ENCODE data around the gene WDR82. TPM values are rescaled to one million over a fixed set of nuclear protein-coding genes. Genes with fewer than 3 reads are reported as not detected.

Gene WDR82
- total and polyA plus RNA-seq, 2 of the 8 experiments (the other 6 are each of a cell fraction or from before 2014, with no cell fraction given): 33.5 to 82.7 TPM

DNA sequence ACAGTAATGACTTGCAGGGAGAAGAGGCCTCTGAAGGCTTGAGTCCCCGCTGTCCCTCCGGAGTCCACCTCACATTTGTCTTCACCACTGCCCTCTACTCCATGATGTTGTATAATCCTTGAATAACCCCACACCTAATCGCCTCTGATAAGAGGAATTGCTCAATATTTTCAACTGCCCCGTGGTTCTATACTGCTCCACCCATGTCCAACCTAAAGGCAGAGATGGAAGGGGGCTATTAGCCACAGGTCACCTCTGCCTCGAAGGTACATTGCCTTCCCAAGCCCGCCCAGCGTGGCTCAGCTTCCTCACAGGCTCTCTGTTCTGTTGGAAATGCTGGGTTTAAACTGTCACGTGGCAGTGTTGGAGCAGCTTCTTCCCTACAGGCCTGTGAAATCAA, 65.4 kb downstream of the WDR82 start:
- Histone ChIP-seq H3K18ac (ENCODE audit: extremely low read depth, low read length) (no peak overlapping the region), H2BK120ac (replicated peaks; ENCODE audit: low read depth, low read length) (no peak overlapping the region), H3K4me3 (ENCODE audit: extremely low read depth in 1 of 4, insufficient read depth in 2 of 4, low read depth in 3 of 4, low read length in 4 of 4) (no peak overlapping the region), H4K20me1 (replicated peaks in 1 of 2; ENCODE audit: control insufficient read depth in 1 of 2, insufficient read depth in 2 of 2, low read length in 2 of 2) (peaks cover 0 to 7% of the 10 kb centered on the region in 2 experiments), H2BK20ac (ENCODE audit: low read length) (no peak overlapping the region), H3K14ac (ENCODE audit: insufficient read length) (no peak overlapping the region), H3K9ac (replicated peaks in 1 of 4; ENCODE audit: extremely low read depth in 1 of 4, low read depth in 3 of 4, low read length in 3 of 4) (no peak overlapping the region), H4K5ac (ENCODE audit: insufficient read length, low read depth, low read length) (no peak overlapping the region), H2BK12ac (ENCODE audit: low read depth, low read length) (no peak overlapping the region), H4K91ac (replicated peaks; ENCODE audit: insufficient read length, low read length) (no peak overlapping the region), H3K27me3 (replicated peaks in 1 of 4; ENCODE audit: control insufficient read depth in 3 of 4, extremely low read depth in 1 of 4, insufficient read depth in 3 of 4, low read length in 3 of 4) (no peaks in the 10 kb centered on the region), H2AK5ac (ENCODE audit: low read depth, low read length) (no peak overlapping the region), H3K23ac (ENCODE audit: insufficient read length) (no peak overlapping the region), H2BK5ac (ENCODE audit: low read depth, low read length) (no peak overlapping the region), H3K27ac (ENCODE audit: low read depth, low read length) (no peak overlapping the region), H3K4me1 (replicated peaks in 1 of 4; ENCODE audit: control insufficient read depth in 3 of 4, insufficient read depth in 4 of 4, low read length in 3 of 4) (no peaks in the 10 kb centered on the region; a peak in 1 of 7 replicates), H3K23me2 (ENCODE audit: low read depth, low read length) (no peaks in the 10 kb centered on the region), H3K79me2 (ENCODE audit: control insufficient read depth in 1 of 2, insufficient read depth in 2 of 2, low read length in 2 of 2) (no peaks in the 10 kb centered on the region), H3K4me2 (ENCODE audit: insufficient read depth in 1 of 2, low read depth in 2 of 2, low read length in 2 of 2) (no peak overlapping the region), H3K56ac (replicated peaks; ENCODE audit: insufficient read length, low read depth, low read length) (no peak overlapping the region), H3K79me1 (ENCODE audit: low read depth, low read length) (no peaks in the 10 kb centered on the region), H3K4ac (replicated peaks; ENCODE audit: insufficient read length, low read depth, low read length) (no peak overlapping the region), H2AFZ (ENCODE audit: low read length) (no peak overlapping the region), H2BK15ac (ENCODE audit: low read length) (no peak overlapping the region), H3K36me3 (ENCODE audit: control insufficient read depth in 2 of 4, insufficient read depth in 4 of 4, low read length in 3 of 4) (peaks cover 18 to 72% (median 58%) of the 10 kb centered on the region in 4 experiments; a peak in 7 of 8 replicates), H4K8ac (ENCODE audit: extremely low read depth, insufficient read depth, low read length) (no peak overlapping the region), H3K9me3 (ENCODE audit: insufficient read depth in 2 of 2, low read depth in 1 of 2, low read length in 1 of 2) (no peaks in the 10 kb centered on the region)
- FAIRE-seq: no peak
- WGBS, 2 experiments (ENCODE audit: extremely low coverage in 1 of 2, insufficient coverage in 1 of 2, insufficient read length in 1 of 2, insufficient replicate concordance in 2 of 2, low coverage in 1 of 2, low lambda C conversion rate in 2 of 2, missing lambda C conversion rate in 1 of 2): 74% methylated on average over 8 of the region's 8 CpGs; no CpG with 5 or more reads in 1 of the 2 experiments
- POLR2A ChIA-PET (ENCODE audit: partially characterized antibody): interaction anchor here (0.7 to 0.9 kb wide), 2 partner anchors 36 to 66 kb away, joined by 3 to 4 read pairs; no protein-coding TSS in a partner anchor
- CTCF ChIA-PET (ENCODE audit: partially characterized antibody): interaction anchor here (1.3 to 20.4 kb wide), 3 partner anchors 8 to 22 kb away, joined by 4 to 336 read pairs (median 52); partner anchors contain the start of genes TLR9 and TWF2
- DNase-seq (ENCODE audit: low read depth in 1 of 2, low spot score in 2 of 2): no peak
- TF ChIP-seq E2F6 (IDR thresholded peaks at IDR 0.05) (no peak), USF2 (IDR thresholded peaks at IDR 0.05; ENCODE audit: low read length) (no peak)
